Ishikawa (cell line): ENCODE measurements around the gene MOB3B.

Experiments used
- CEBPB ChIP-seq: IDR thresholded peaks from 2 replicates; pipeline ENCODE4 v1.6.1; 2012
- CREB1 ChIP-seq: IDR thresholded peaks from 2 replicates; pipeline ENCODE4 v1.6.1; 2012; ENCODE audit warnings: low read depth
- EGR1 ChIP-seq: IDR thresholded peaks from 2 replicates; pipeline ENCODE4 v1.6.1; 2012
- EP300 ChIP-seq: IDR thresholded peaks from 2 replicates; pipeline ENCODE4 v1.6.1; 2012; ENCODE audit warnings: borderline replicate concordance
- MAX ChIP-seq: IDR thresholded peaks from 2 replicates; pipeline ENCODE4 v1.6.1; 2012
- NFIC ChIP-seq: IDR thresholded peaks from 2 replicates; pipeline ENCODE4 v1.6.1; 2012
- RAD21 ChIP-seq: IDR thresholded peaks from 2 replicates; pipeline ENCODE4 v1.6.1; 2012; ENCODE audit warnings: low read depth
- REST ChIP-seq: IDR thresholded peaks from 2 replicates; pipeline ENCODE4 v1.6.1; 2012; ENCODE audit warnings: low read depth, mild to moderate bottlenecking
- TAF1 ChIP-seq: IDR thresholded peaks from 2 replicates; pipeline ENCODE4 v1.6.1; 2012; ENCODE audit warnings: low read depth, mild to moderate bottlenecking
- TCF12 ChIP-seq: IDR thresholded peaks from 2 replicates; pipeline ENCODE4 v1.6.1; 2012; ENCODE audit warnings: low read depth
- YY1 ChIP-seq: IDR thresholded peaks from 2 replicates; pipeline ENCODE4 v1.6.1; 2012; ENCODE audit warnings: low read depth

GRCh38 chr9:27336126-27336525, 193.5 kb downstream of the MOB3B start:
- TF ChIP-seq EP300 (no peak), YY1 (no peak), CREB1 (no peak), EGR1 (no peak), MAX (no peak), TAF1 (no peak), RAD21 (no peak), NFIC (no peak), REST (no peak), CEBPB (no peak), TCF12 (no peak)
